CD4-positive, alpha-beta T cell treated with Interleukin-17A for 4 hours (primary cell): Measurements from ENCODE around the gene BRSK1.

Experiments used
- DNase-seq: peaks from one replicate; pipeline ENCODE4 v3.0.0-alpha.2; 2020; ENCODE audit warnings: mixed read lengths

BRSK1 gene

DNA sequence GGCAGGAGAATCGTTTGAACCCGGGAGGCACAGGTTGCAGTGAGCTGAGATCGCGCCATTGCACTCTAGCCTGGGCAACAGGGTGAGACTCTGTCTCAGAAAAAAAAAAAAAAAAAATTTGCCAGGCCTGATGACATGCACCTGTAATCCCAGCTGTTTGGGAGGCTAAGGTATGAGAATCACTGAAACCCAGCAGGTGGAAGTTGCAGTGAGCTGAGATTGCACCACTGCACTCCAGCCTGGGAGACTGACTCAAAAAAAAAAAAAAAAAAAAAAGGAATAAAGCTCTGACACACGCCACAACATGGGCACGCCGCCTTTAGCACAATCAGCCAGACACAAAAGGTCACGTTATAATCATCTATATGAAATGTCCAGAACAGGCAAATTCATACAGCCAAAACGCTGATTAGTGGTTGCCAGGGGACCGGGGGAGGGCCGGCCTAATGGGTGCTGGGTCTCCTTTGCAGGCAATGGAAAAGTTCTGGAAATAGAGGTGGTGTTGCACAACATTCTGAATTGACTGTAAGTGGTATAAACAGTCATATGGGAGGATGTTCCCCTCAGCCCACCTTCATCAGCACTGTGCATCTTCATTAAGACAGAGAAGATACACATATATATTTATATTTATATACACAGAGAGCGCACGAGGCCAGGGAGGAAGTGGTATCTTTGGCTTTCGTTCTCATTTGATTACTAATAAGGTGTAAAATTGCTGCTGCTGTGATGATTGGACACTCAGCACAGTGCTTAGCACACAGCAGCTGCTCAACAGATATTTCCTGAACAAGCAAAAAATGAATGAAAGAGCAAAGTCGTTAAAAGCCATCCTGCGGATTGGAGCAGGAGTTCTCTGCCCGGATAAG, 7.7 kb upstream of the BRSK1 start:
- no peak for DNase-seq

- DNase-seq = no peak
These were observed 6.9 kb upstream of the BRSK1 start for GRCh38 chr19:55276720-55277430.

DNA sequence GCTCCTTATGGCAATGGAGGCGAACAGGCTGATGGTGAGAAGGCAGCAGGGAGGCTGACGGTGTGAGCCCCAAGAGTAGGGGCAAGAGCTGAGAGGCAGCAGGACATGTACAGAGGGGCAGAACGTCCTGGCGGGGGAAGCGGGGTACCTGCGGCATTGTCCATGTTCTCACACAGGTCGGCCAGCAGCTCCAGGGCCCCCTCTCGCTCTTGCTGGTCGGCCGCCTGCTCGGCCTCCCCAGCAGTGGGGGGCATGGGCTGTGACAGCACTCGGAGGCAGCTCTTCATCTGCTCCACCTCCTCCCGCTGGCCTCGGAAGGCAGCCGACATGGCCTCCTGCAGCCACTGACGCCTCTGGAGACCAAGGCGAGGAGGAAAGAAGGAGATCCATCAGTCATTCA, 6.3 kb upstream of the BRSK1 start:
- DNase-seq = no peak

GRCh38 chr19:55278391-55279135, 5.2 kb upstream of the BRSK1 start:
- no peak for DNase-seq

- no peak for DNase-seq
These were observed 4.5 kb upstream of the BRSK1 start for GRCh38 chr19:55279340-55279739.

- DNase-seq = peak; percentile 93
These were observed 3.8 kb upstream of the BRSK1 start, which contains the start of gene HSPBP1 for GRCh38 chr19:55279770-55280643. Gene HSPBP1, minus strand, starts transcription at chr19:55280110. Its CDS starts 502 bp downstream, at chr19:55279608.

DNA sequence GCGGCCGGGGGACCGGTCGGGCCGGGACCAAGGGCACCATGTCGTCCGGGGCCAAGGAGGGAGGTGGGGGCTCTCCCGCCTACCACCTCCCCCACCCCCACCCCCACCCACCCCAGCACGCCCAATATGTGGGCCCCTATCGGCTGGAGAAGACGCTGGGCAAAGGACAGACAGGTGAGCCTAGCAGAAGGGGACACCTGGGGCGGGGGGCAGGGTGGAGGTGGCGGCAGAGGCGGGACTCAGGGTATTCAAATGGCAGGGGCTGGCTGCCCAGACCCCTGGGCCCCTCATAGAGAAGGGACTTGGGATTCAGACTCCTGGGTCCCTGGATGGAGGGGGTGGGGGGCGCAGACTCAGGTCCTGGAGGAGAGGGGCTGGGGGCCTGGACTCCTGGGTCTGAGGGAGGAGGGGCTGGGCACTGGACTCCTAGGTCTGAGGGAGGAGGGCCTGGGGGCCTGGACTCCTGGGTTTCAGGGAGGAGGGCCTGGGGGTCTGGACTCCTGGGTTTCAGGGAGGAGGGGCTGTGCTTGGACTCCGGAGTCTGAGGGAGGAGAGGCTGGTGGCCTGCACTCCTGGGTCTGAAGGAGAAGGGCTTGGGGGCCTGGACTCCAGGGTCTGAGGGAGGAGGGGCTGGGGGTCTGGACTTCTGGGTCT, 735 bp downstream of the BRSK1 start:
- no peak for DNase-seq

- no peak for DNase-seq
These were observed 1.6 kb downstream of the BRSK1 start for GRCh38 chr19:55285229-55285890.

- DNase-seq = no peak
These were observed 3.7 kb downstream of the BRSK1 start for GRCh38 chr19:55287361-55288079.

DNA sequence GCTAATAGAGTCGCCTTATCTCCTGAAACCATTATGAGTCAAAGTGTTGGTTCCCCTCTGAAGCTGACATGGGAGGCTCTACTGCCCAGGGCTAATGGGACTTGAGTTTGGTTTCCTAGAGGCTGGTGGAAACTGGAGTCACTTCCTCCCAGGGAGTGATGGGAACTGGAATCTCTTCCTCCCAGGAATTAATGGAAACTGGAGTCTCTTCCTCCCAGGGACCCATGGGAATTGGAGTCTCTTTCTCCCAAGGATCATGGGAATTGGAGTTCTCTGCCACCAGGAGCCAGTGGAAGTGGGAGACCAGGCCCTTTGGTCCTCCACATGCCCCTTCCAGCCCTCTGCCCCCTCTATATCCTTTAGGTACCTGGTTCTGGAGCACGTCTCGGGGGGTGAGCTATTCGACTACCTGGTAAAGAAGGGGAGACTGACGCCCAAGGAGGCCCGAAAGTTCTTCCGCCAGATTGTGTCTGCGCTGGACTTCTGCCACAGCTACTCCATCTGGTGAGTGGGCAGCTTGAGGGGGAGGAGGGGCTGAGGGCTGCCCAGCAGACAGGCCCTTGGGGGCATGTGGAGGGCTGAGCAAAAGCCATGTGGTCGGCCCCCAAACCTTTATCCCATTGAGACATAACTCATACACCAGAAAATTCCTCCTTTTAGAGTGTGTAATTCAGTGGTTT, 5.5 kb downstream of the BRSK1 start:
- DNase-seq = no peak

DNA sequence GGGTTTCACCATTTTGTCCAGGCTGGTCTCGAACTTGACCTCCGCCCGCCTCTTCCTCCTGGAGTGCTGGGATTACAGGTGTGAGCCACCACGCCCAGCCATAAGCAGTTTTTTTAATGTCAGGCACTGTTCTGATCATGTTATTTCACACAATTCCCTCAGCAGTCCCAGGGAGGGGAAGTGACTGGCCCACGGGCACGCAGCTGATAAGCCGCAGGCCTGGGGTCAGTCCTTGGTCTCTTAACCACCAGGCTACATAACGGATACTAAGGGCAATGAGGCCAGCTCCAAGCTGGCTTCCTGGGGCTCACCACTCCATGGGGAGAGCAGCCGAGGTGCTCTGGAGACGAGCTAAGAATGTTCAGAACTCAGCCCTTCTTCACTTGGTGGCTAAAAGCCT, 13.5 kb downstream of the BRSK1 start:
- no peak for DNase-seq

GRCh38 chr19:55299991-55300390, 16.2 kb downstream of the BRSK1 start:
- no peak for DNase-seq

DNA sequence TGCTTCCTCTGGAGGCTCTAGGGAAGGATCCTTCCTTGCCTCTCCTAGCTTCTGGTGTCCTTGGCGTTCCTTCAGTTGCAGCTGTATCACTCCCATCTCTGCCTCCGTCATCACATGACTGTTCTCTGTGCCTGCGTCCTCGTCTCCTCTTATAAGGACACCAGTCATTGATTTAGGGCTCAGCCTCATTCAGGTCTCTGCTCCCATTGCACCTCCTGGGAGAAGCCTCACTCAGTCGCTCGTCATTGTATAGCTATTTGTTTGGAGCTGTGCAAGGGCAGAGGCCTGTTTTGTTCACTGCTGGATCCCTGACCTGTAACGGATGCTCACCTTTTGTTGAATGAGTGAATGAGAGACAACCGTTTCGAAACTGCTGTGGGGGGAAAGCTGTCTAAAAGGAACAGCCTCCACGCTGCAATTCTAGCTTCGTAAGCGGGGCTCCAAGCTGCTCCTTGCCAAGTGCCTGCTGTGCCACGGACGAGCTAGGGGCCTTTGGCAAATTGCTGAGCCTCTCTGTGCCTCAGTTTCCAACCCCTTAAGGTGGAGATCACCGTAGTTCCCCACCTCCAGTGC, 17.2 kb downstream of the BRSK1 start:
- no peak for DNase-seq

GRCh38 chr19:55301459-55302317, 17.9 kb downstream of the BRSK1 start:
- DNase-seq = peak; percentile 97

GRCh38 chr19:55302318-55302703, 18.5 kb downstream of the BRSK1 start:
- no peak for DNase-seq

- no peak for DNase-seq
These were observed 19.7 kb downstream of the BRSK1 start for GRCh38 chr19:55303477-55303876.

DNA sequence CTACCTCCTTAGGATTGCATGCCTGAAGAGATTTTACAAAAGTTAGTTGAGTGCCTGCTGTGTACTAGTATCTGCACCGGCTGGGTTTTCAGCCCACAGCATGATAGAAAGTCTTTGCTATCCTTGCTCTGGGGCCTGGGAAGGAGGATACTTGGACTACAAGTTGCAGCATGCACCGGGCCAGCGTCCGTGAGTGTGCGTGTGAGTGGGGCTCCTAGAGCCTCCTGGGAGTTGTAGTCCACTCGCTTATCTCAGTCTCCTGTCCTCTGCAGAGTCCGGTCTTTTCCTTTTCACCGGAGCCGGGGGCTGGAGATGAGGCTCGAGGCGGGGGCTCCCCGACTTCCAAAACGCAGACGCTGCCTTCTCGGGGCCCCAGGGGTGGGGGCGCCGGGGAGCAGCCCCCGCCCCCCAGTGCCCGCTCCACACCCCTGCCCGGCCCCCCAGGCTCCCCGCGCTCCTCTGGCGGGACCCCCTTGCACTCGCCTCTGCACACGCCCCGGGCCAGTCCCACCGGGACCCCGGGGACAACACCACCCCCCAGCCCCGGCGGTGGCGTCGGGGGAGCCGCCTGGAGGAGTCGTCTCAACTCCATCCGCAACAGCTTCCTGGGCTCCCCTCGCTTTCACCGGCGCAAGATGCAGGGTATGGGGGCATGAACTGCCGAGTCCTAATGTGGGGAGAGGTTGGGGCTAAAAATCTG, 20.6 kb downstream of the BRSK1 start:
- DNase-seq = peak; percentile 34

DNA sequence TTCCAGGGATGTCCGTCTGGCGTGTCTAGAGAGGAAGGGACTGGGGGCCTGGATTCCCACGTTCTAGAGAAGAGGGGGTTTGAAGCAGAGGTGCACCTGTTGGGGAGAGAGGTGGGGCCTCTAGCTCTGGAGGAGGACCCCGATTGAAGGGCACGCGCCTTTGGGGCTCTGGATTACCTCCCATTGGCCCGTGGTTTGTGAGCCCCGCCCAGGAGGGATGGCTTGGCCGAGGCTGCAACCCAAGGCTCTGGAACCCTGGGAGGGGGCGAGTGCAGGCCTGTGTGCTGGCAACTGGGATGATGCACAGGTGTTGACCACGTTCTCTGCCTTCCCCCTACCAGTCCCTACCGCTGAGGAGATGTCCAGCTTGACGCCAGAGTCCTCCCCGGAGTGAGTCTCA, 21.2 kb downstream of the BRSK1 start:
- no peak for DNase-seq
